HCEC 1CT (cell line): ENCODE results near the gene FRG2C.
A peak's percentile ranks its signal among the peaks of the same experiment; 100 is the strongest.
"Not testable (repeated sequence)": the region's sequence is repeated elsewhere in the genome, so short reads cannot be mapped to it uniquely, and the experiment has no call there.

Experiments used
- DNase-seq: peaks from one replicate; pipeline ENCODE4 v3.0.0-alpha.2; 2017

FRG2C gene

GRCh38 chr3:75669348-75670297, 5.5 kb downstream of the FRG2C start:
- peak; percentile 14 for DNase-seq

- peak; percentile 33 for DNase-seq
Measured at GRCh38 chr3:75670298-75671286, 6.5 kb downstream of the FRG2C start.

- DNase-seq, result peak; percentile 13
Measured at GRCh38 chr3:75671287-75672139, 7.4 kb downstream of the FRG2C start.

- DNase-seq, result peak; percentile 78
Measured at GRCh38 chr3:75672140-75672775, 8.1 kb downstream of the FRG2C start.

GRCh38 chr3:75683965-75684364, 19.8 kb downstream of the FRG2C start:
- DNase-seq, result not testable (repeated sequence)

- no peak for DNase-seq
Measured at GRCh38 chr3:75687323-75687722, 23.2 kb downstream of the FRG2C start.

- no peak for DNase-seq
Measured at GRCh38 chr3:75692061-75692460, 27.9 kb downstream of the FRG2C start.
